Peyer's patch (tissue), 4 donors: ENCODE results near the gene PYGB. TPM values are rescaled to one million over a fixed set of nuclear protein-coding genes. Genes with fewer than 3 reads are reported as not detected.

Source experiments
- DNase-seq, 3 donors: peaks; one replicate each; pipeline ENCODE4 v3.0.0-alpha.2; 2017 to 2019
- H3K27ac ChIP-seq, 4 donors: fragments of 200-600 bp; sonication (generic); one replicate each; pipeline ENCODE4 v1.5.1; 2016 to 2019
- H3K27me3 ChIP-seq, 2 donors: fragments of 200-600 bp; sonication (generic); one replicate each; pipeline ENCODE4 v1.5.1; 2019
- H3K36me3 ChIP-seq, 3 donors: fragments of 200-600 bp; sonication (generic); one replicate each; pipeline ENCODE4 v1.5.1; 2016 to 2019
- H3K4me1 ChIP-seq, 4 donors: fragments of 200-600 bp; sonication (generic); one replicate each; pipeline ENCODE4 v1.5.1; 2016 to 2019
- H3K4me3 ChIP-seq, 4 donors: fragments of 200-600 bp; sonication (generic); 1 replicate in 3 of 4; 2 replicates in 1 of 4; pipeline ENCODE4 v1.5.1; 2016 to 2019; ENCODE audit warnings: mild to moderate bottlenecking in 1 of 4
- H3K9me3 ChIP-seq, 4 donors: fragments of 200-600 bp; sonication (generic); one replicate each; pipeline ENCODE4 v1.5.1; 2016 to 2019; ENCODE audit warnings: mild to moderate bottlenecking in 1 of 4
- CTCF ChIP-seq, 6 experiments: fragments of 450-650 bp in 4 of 6; fragments of 200-600 bp in 2 of 6; sonication (generic) in 1 of 6; IDR thresholded peaks; one replicate each; pipeline ENCODE4 v1.5.1; 2017 to 2019; ENCODE audit warnings: antibody characterized with exemption in 6 of 6, mild to moderate bottlenecking in 3 of 6, moderate library complexity in 1 of 6
- POLR2A ChIP-seq, 2 donors: fragments of 450-650 bp; IDR thresholded peaks; one replicate each; pipeline ENCODE4 v1.5.1; 2017; ENCODE audit warnings: antibody characterized with exemption in 2 of 2, mild to moderate bottlenecking in 2 of 2, moderate library complexity in 2 of 2
- total RNA-seq, 4 donors: library from RNA; depleted of rRNA; stranded (reverse); fragments of >200 nt; gene quantifications; one replicate each; pipeline ENCODE4 v1.1.0, GENCODE V29; 2016

Gene PYGB
- total RNA-seq, 4 donors from 2014 or later = 88.3 to 154 (median 124) TPM

GRCh38 chr20:25254571-25254970 lies 6.7 kb downstream of the PYGB start:
- Histone ChIP-seq H3K4me1 (peaks cover 0 to 73% (median 2%) of the 10 kb centered on the region in 4 donors), H3K27me3 (no peaks in the 10 kb centered on the region), H3K9me3 (no peaks in the 10 kb centered on the region), H3K27ac (peak overlapping the region in 2 of 4 donors; percentile 50 to 75), H3K4me3 (no peak overlapping the region), H3K36me3 (peaks cover 0 to 14% (median 0%) of the 10 kb centered on the region in 3 donors)
- no peak for DNase-seq
- TF ChIP-seq CTCF (IDR thresholded peaks at IDR 0.05) (no peak), POLR2A (IDR thresholded peaks at IDR 0.05) (no peak)

GRCh38 chr20:25254986-25255680 lies 7.2 kb downstream of the PYGB start:
- H3K27me3 ChIP-seq = no peaks in the 10 kb centered on the region
- H3K4me3 ChIP-seq = no peak overlapping the region
- DNase-seq = peak in 2 of 3 donors; percentile 76 to 85
- H3K27ac ChIP-seq = peak overlapping the region in 2 of 4 donors; percentile 50 to 75
- H3K36me3 ChIP-seq = peaks cover 0 to 18% (median 0%) of the 10 kb centered on the region in 3 donors
- H3K9me3 ChIP-seq = no peaks in the 10 kb centered on the region
- peaks cover 0 to 71% (median 2%) of the 10 kb centered on the region in 4 donors for H3K4me1 ChIP-seq
- TF ChIP-seq CTCF (IDR thresholded peaks at IDR 0.05) (peak in 2 of 6 experiments; percentile 35 to 41), POLR2A (IDR thresholded peaks at IDR 0.05) (peak in 1 of 2 donors; percentile 55)

- Histone ChIP-seq H3K4me1 (peaks cover 0 to 68% (median 2%) of the 10 kb centered on the region in 4 donors), H3K36me3 (peaks cover 0 to 27% (median 0%) of the 10 kb centered on the region in 3 donors), H3K27me3 (no peaks in the 10 kb centered on the region), H3K27ac (peak overlapping the region in 1 of 4 donors; percentile 3), H3K9me3 (no peaks in the 10 kb centered on the region), H3K4me3 (no peak overlapping the region)
- DNase-seq = no peak
- TF ChIP-seq POLR2A (IDR thresholded peaks at IDR 0.05) (no peak), CTCF (IDR thresholded peaks at IDR 0.05) (no peak)
These were observed 8.5 kb downstream of the PYGB start for GRCh38 chr20:25256226-25256859.

GRCh38 chr20:25257130-25257529 lies 9.2 kb downstream of the PYGB start:
- no peaks in the 10 kb centered on the region for H3K9me3 ChIP-seq
- H3K4me1 ChIP-seq = peaks cover 0 to 64% (median 2%) of the 10 kb centered on the region in 4 donors
- H3K27me3 ChIP-seq = no peaks in the 10 kb centered on the region
- H3K36me3 ChIP-seq = peaks cover 0 to 27% (median 0%) of the 10 kb centered on the region in 3 donors
- no peak for TF ChIP-seq POLR2A (IDR thresholded peaks at IDR 0.05)
- TF ChIP-seq CTCF (IDR thresholded peaks at IDR 0.05) = no peak
- H3K4me3 ChIP-seq = no peak overlapping the region
- H3K27ac ChIP-seq = peak overlapping the region in 2 of 4 donors; percentile 62
- DNase-seq = no peak

GRCh38 chr20:25257756-25258475 lies 10.0 kb downstream of the PYGB start:
- TF ChIP-seq CTCF (IDR thresholded peaks at IDR 0.05) (peak in 1 of 6 experiments; percentile 3), POLR2A (IDR thresholded peaks at IDR 0.05) (no peak)
- H3K27ac ChIP-seq = peak overlapping the region in 2 of 4 donors; percentile 62 to 75
- H3K36me3 ChIP-seq = peaks cover 0 to 27% (median 0%) of the 10 kb centered on the region in 3 donors
- no peaks in the 10 kb centered on the region for H3K9me3 ChIP-seq
- H3K4me3 ChIP-seq = no peak overlapping the region
- peak in 1 of 3 donors; percentile 46 for DNase-seq
- H3K4me1 ChIP-seq = peaks cover 0 to 56% (median 2%) of the 10 kb centered on the region in 4 donors
- no peaks in the 10 kb centered on the region for H3K27me3 ChIP-seq
